ENCODE data around the gene SMIM38. TPM values are rescaled to one million over a fixed set of nuclear protein-coding genes. Genes with fewer than 3 reads are reported as not detected.
"Not testable (repeated sequence)": the region's sequence is repeated elsewhere in the genome, so short reads cannot be mapped to it uniquely, and the experiment has no call there.

Gene SMIM38
- total RNA-seq, 1 donor from 2014 or later: not detected

- no peak for DNase-seq
- peaks cover 26% of the 10 kb centered on the region for H3K9me3 ChIP-seq (replicated peaks)
- H3K27me3 ChIP-seq (ENCODE audit: low read depth): no peaks in the 10 kb centered on the region
- no peaks in the 10 kb centered on the region for H3K4me1 ChIP-seq
- peaks cover 5% of the 10 kb centered on the region for H3K36me3 ChIP-seq
- TF ChIP-seq, protein P1, sequence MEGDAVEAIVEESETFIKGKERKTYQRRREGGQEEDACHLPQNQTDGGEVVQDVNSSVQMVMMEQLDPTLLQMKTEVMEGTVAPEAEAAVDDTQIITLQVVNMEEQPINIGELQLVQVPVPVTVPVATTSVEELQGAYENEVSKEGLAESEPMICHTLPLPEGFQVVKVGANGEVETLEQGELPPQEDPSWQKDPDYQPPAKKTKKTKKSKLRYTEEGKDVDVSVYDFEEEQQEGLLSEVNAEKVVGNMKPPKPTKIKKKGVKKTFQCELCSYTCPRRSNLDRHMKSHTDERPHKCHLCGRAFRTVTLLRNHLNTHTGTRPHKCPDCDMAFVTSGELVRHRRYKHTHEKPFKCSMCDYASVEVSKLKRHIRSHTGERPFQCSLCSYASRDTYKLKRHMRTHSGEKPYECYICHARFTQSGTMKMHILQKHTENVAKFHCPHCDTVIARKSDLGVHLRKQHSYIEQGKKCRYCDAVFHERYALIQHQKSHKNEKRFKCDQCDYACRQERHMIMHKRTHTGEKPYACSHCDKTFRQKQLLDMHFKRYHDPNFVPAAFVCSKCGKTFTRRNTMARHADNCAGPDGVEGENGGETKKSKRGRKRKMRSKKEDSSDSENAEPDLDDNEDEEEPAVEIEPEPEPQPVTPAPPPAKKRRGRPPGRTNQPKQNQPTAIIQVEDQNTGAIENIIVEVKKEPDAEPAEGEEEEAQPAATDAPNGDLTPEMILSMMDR (IDR thresholded peaks at IDR 0.05; ENCODE audit: borderline replicate concordance): no peak
- no peak overlapping the region for H3K27ac ChIP-seq (replicated peaks)
- intact Hi-C loops (cut with micrococcal nuclease): no loop called here
- no peak overlapping the region for H3K4me3 ChIP-seq
Measured at GRCh38 chr11:69144316-69145049, 11.3 kb upstream of the SMIM38 start.

GRCh38 chr11:69145050-69145380, 10.7 kb upstream of the SMIM38 start:
- TF ChIP-seq, protein P1 (IDR thresholded peaks at IDR 0.05; ENCODE audit: borderline replicate concordance): no peak
- no peaks in the 10 kb centered on the region for H3K27me3 ChIP-seq (ENCODE audit: low read depth)
- peaks cover 27% of the 10 kb centered on the region for H3K9me3 ChIP-seq (replicated peaks)
- H3K36me3 ChIP-seq: peaks cover 5% of the 10 kb centered on the region
- intact Hi-C loops (cut with micrococcal nuclease): no loop called here
- no peaks in the 10 kb centered on the region for H3K4me1 ChIP-seq
- H3K4me3 ChIP-seq: no peak overlapping the region
- no peak overlapping the region for H3K27ac ChIP-seq (replicated peaks)
- no peak for DNase-seq

- H3K27me3 ChIP-seq (ENCODE audit: low read depth): no peaks in the 10 kb centered on the region
- H3K4me3 ChIP-seq: no peak overlapping the region
- TF ChIP-seq, protein P1 (IDR thresholded peaks at IDR 0.05; ENCODE audit: borderline replicate concordance): no peak
- no peak overlapping the region for H3K27ac ChIP-seq (replicated peaks)
- H3K4me1 ChIP-seq: peaks cover 13% of the 10 kb centered on the region
- peaks cover 5% of the 10 kb centered on the region for H3K36me3 ChIP-seq
- intact Hi-C loops (cut with micrococcal nuclease): no loop called here
- DNase-seq: no peak
- peaks cover 31% of the 10 kb centered on the region for H3K9me3 ChIP-seq (replicated peaks)
Measured at GRCh38 chr11:69148377-69148762, 7.4 kb upstream of the SMIM38 start.

GRCh38 chr11:69148806-69149205, 6.9 kb upstream of the SMIM38 start:
- intact Hi-C loops (cut with micrococcal nuclease): no loop called here
- Histone ChIP-seq H3K27me3 (ENCODE audit: low read depth) (no peaks in the 10 kb centered on the region), H3K36me3 (peaks cover 5% of the 10 kb centered on the region), H3K9me3 (replicated peaks) (peaks cover 31% of the 10 kb centered on the region), H3K4me3 (no peak overlapping the region), H3K27ac (replicated peaks) (no peak overlapping the region), H3K4me1 (peaks cover 13% of the 10 kb centered on the region)
- TF ChIP-seq, protein P1 (IDR thresholded peaks at IDR 0.05; ENCODE audit: borderline replicate concordance): no peak
- no peak for DNase-seq

GRCh38 chr11:69149338-69150045, 6.2 kb upstream of the SMIM38 start:
- intact Hi-C loops (cut with micrococcal nuclease); H3K4me3 ChIP-seq; DNase-seq; H3K27ac ChIP-seq (replicated peaks); H3K27me3 ChIP-seq (ENCODE audit: low read depth); H3K36me3 ChIP-seq: not testable (repeated sequence)
- Histone ChIP-seq H3K4me1 (peaks cover 19% of the 10 kb centered on the region), H3K9me3 (replicated peaks) (peaks cover 31% of the 10 kb centered on the region)

GRCh38 chr11:69150175-69150574, 5.6 kb upstream of the SMIM38 start:
- H3K27me3 ChIP-seq (ENCODE audit: low read depth): no peaks in the 10 kb centered on the region
- H3K4me3 ChIP-seq: no peak overlapping the region
- TF ChIP-seq, protein P1 (IDR thresholded peaks at IDR 0.05; ENCODE audit: borderline replicate concordance): no peak
- H3K36me3 ChIP-seq: peaks cover 5% of the 10 kb centered on the region
- intact Hi-C loops (cut with micrococcal nuclease): no loop called here
- H3K4me1 ChIP-seq: peaks cover 26% of the 10 kb centered on the region
- no peak overlapping the region for H3K27ac ChIP-seq (replicated peaks)
- DNase-seq: no peak
- peaks cover 29% of the 10 kb centered on the region for H3K9me3 ChIP-seq (replicated peaks)

Measured in left ventricle myocardium inferior (tissue), 1 donor.